Esophagus (tissue), 2 donors: ENCODE data around the gene PSMG4. TPM values are rescaled to one million over a fixed set of nuclear protein-coding genes. Genes with fewer than 3 reads are reported as not detected.

Source experiments
- H3K27ac ChIP-seq, 2 donors: one replicate each; pipeline ENCODE4 v1.5.1; 2013; ENCODE audit warnings: low read depth in 2 of 2, mild to moderate bottlenecking in 2 of 2, inconsistent platforms in 1 of 2, low read length in 1 of 2, moderate library complexity in 1 of 2
- H3K27me3 ChIP-seq, 2 donors: one replicate each; pipeline ENCODE4 v1.6.1; 2013; ENCODE audit warnings: low read length in 2 of 2, control low read depth in 1 of 2, mild to moderate bottlenecking in 1 of 2; ENCODE audit not compliant: insufficient read depth in 2 of 2, control insufficient read depth in 1 of 2
- H3K36me3 ChIP-seq, 2 donors: one replicate each; pipeline ENCODE4 v1.6.1; 2013; ENCODE audit warnings: low read length in 1 of 2; ENCODE audit not compliant: control insufficient read depth in 2 of 2, insufficient read depth in 2 of 2
- H3K4me1 ChIP-seq, 2 donors: one replicate each; pipeline ENCODE4 v1.6.1; 2013; ENCODE audit warnings: low read length in 1 of 2; ENCODE audit not compliant: control insufficient read depth in 2 of 2, insufficient read depth in 2 of 2
- H3K4me3 ChIP-seq, 2 donors: one replicate each; pipeline ENCODE4 v1.5.1; 2013; ENCODE audit warnings: low read length in 2 of 2, mild to moderate bottlenecking in 2 of 2, low read depth in 1 of 2, moderate library complexity in 1 of 2
- H3K9me3 ChIP-seq, 2 donors: one replicate each; pipeline ENCODE4 v1.6.1; 2013; ENCODE audit warnings: mild to moderate bottlenecking in 2 of 2, low read depth in 1 of 2, low read length in 1 of 2, moderate library complexity in 1 of 2; ENCODE audit not compliant: control insufficient read depth in 2 of 2, insufficient read depth in 1 of 2
- WGBS, 2 donors: extraction: QIAGEN DNeasy Blood & Tissue Kit; methylation state at CpG; one replicate each; pipeline ENCODE4 v1.1.7; 2013; 5-methylcytosine and 5-hydroxymethylcytosine counted together
- polyA plus RNA-seq, 2 donors: library from polyadenylated mRNA; stranded (reverse); fragments of 200-250 nt; gene quantifications; one replicate each; pipeline ENCODE4 v1.2.3, GENCODE V29; 2013
- donor health status: healthy with polysubstance abuse.
- donor health status: Bipolar disorder and iron deficiency.

PSMG4 gene
- polyA plus RNA-seq, 2 donors, result 31.6 to 33.3 TPM

DNA sequence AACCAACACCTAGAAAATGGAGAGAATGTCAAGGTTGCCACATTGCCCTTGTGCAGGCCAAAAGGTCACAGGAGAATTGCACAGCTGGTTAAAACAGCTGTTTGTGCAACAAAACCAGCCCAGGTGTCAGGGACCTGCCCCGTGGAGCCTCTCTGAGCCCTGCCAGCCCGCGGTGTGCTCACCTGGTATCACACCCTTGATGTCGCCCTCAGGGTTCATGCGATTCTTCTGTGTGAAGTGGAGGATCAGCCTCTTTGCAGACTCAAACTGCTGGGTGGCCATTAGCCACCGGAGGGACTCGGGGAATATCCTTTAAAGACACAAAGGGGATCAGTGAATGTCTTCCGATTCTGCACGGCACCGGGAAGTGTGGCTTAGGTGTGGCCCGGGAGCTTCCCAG, 39.2 kb downstream of the PSMG4 start:
- Histone ChIP-seq H3K36me3 (peaks cover 0 to 23% of the 10 kb centered on the region in 2 donors), H3K4me3 (no peak overlapping the region), H3K27me3 (no peaks in the 10 kb centered on the region), H3K27ac (no peak overlapping the region), H3K4me1 (no peaks in the 10 kb centered on the region), H3K9me3 (no peaks in the 10 kb centered on the region)
- WGBS, 2 donors, result 77 to 78% methylated on average over 11 of the region's 11 CpGs

DNA sequence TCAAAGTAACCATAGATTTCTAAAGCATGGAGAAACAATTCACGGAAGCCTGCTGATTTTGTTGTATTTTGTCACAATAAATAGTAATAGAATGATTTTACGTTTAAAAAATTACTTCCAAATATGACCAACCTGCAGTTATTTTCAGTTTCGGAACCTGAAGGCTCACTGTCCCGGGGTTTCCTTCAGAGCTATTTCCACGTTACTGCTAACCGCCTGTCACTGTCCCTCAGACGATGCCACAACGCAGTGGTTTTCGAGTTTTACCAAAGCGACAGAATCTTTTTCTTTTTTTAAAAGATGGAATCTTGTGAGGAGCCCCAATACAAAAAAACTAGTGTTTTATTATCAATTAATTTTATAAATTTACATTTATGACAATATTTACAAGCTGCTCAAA, 40.5 kb downstream of the PSMG4 start:
- 93 to 96% methylated on average over 10 of the region's 10 CpGs for WGBS, 2 donors
- Histone ChIP-seq H3K27ac (no peak overlapping the region), H3K9me3 (no peaks in the 10 kb centered on the region), H3K4me1 (no peaks in the 10 kb centered on the region), H3K4me3 (no peak overlapping the region), H3K27me3 (no peaks in the 10 kb centered on the region), H3K36me3 (peaks cover 0 to 21% of the 10 kb centered on the region in 2 donors)

DNA sequence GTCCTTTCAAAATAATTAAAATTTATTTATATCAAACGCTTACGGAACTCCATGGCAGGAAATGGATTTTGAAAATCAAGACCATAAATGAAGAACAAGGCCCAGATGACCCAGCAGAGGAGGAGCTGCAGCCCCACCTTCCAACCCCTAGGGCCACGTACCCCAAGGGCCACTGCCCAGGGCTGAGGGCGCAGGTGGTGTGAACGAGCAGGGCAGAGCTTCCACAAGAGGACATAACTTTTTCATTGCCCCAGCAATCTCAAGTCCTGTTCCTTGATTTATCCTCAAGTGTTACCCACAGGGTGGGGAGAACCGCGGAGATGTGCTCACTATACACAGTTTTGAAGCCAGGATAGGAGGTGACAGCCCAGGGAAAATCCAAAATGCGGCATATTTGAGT, 42.8 kb downstream of the PSMG4 start:
- no peaks in the 10 kb centered on the region for H3K9me3 ChIP-seq
- peaks cover 0 to 18% of the 10 kb centered on the region in 2 donors for H3K36me3 ChIP-seq
- no peak overlapping the region for H3K27ac ChIP-seq
- H3K27me3 ChIP-seq, result no peaks in the 10 kb centered on the region
- WGBS, 2 donors, result 96 to 97% methylated on average over 8 of the region's 8 CpGs
- no peak overlapping the region for H3K4me3 ChIP-seq
- no peaks in the 10 kb centered on the region for H3K4me1 ChIP-seq

DNA sequence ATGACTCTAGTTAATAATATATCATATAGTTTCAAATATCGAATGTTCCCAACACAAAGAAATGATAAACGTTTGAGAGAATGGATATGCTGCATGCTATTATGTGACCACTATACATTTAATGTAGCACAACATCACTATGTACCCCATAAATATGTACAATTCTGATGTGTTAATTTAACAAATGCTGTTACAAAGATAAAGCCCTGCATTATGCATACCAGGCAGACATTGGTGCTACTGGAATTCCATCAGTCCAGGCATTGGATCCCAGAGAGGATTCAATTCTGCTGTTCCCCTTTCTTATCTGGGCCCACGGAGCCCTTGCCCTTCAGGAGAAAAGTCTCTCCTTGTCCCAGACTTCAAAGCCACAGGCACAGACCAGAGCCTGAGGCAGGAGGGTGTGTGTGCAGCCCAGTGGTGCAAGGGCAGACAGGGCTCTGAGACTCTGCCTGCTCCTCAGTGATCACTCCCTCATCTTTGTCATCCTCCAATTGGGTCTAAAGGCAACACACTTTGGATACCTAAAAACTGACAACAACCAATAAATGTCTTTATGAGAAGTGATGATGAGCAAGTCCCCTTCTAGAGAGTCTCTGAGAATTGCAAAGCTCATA, 45.2 kb downstream of the PSMG4 start:
- no peak overlapping the region for H3K4me3 ChIP-seq
- WGBS, 2 donors, result 86 to 92% methylated on average over 3 of the region's 3 CpGs
- H3K36me3 ChIP-seq, result peaks cover 0 to 11% of the 10 kb centered on the region in 2 donors
- no peaks in the 10 kb centered on the region for H3K9me3 ChIP-seq
- no peaks in the 10 kb centered on the region for H3K4me1 ChIP-seq
- H3K27ac ChIP-seq, result no peak overlapping the region
- no peaks in the 10 kb centered on the region for H3K27me3 ChIP-seq

DNA sequence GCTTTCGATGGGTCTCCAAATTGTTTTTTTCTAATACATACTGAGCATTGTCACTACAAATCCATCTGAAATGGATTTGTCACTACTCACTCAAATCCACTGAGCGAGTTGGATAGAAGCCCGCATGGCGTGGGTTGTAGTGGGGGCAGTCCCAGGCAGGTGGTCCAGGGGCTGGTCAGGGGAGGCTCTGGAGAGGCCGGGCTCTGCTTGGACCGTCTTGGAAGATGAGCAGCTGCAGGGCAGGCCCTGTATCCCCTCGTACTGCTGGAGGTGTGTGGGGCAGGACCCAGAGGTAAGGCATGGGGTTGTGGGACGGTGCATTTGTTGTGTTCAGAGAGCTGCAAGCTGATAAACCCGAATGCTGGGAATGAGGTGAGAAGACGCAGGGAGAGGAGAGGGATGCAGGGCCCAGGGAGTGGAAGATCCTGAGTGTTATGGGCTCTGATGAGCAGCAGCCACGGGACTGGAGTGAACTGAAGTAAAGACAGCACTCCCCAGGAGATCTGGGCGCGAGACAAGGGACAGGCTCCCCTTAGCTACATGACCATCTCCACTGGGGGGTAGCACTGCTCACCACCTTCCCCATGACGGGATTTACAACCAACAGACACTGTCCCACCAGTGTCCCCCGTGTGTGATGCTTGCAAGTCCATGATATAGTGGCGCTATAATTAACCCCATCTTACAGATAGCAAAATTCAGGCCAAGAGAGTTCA, 45.9 kb downstream of the PSMG4 start:
- Histone ChIP-seq H3K9me3 (no peaks in the 10 kb centered on the region), H3K27me3 (no peaks in the 10 kb centered on the region), H3K4me3 (no peak overlapping the region), H3K4me1 (no peaks in the 10 kb centered on the region), H3K27ac (no peak overlapping the region), H3K36me3 (peaks cover 0 to 14% of the 10 kb centered on the region in 2 donors)
- WGBS, 2 donors, result 92 to 93% methylated on average over 16 of the region's 16 CpGs

DNA sequence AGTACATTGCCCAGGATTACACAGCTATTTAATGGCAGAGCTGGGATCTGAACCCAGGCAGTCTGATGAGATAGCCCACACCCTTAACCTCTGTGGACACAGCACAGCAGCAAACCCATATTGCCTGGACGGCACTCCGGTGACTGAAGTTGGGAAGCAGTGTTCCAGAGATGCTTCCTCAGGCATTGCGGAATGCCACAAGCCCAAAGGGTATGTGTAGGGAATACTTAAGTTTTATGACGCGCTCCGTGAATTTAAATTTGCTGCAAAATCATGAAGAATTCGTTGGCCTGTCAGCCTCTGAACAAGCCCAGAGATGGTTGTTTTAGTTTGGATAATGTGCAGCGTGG, 46.4 kb downstream of the PSMG4 start:
- Histone ChIP-seq H3K27ac (no peak overlapping the region), H3K4me3 (no peak overlapping the region), H3K9me3 (no peaks in the 10 kb centered on the region), H3K27me3 (no peaks in the 10 kb centered on the region), H3K36me3 (peaks cover 0 to 15% of the 10 kb centered on the region in 2 donors), H3K4me1 (peaks cover 0 to 2% of the 10 kb centered on the region in 2 donors)
- 88 to 94% methylated on average over 8 of the region's 8 CpGs for WGBS, 2 donors

DNA sequence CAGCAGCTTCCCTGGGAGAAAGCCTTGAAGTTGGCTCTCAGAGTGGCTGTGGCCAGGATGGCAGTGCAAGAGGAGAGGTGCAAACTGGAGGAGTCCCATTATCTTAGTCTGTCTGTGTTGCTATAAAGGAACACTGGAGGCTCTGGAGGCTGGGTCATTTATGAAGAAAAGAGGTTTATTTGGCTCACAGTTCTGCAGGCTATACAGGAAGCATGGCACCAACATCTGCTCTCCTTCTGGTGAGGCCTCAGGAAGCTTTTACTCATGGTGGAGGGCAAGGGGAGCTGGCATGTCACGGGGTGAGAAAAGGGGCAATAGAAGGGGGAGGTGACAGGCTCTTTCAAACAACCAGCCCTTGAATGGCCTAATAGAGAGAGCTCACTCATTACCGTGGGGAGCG, 47.1 kb downstream of the PSMG4 start:
- Histone ChIP-seq H3K4me1 (peaks cover 0 to 2% of the 10 kb centered on the region in 2 donors), H3K4me3 (no peak overlapping the region), H3K9me3 (no peaks in the 10 kb centered on the region), H3K27ac (no peak overlapping the region), H3K27me3 (no peaks in the 10 kb centered on the region), H3K36me3 (peaks cover 0 to 15% of the 10 kb centered on the region in 2 donors)
- WGBS, 2 donors, result 95% methylated on average over 3 of the region's 3 CpGs

DNA sequence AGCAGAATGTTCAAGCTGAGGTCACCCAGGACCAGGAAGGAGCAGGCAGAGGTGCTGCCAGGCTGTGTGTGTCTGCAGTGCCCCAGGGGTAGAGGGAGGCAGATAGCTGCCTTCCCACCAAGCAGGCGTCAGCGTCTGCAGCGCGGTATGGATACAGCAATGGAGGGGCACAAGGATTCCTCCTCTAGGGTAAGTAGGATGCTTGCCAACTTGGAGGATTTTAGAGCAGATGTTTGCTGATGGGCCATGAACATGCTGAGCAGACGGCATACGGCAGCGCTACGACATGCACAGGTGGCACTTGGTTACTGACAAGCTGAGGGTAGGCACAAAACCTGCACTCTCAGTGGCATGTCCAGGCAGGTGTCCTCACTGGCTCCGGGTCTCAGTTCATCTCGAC, 48.1 kb downstream of the PSMG4 start:
- Histone ChIP-seq H3K9me3 (no peaks in the 10 kb centered on the region), H3K4me1 (peaks cover 0 to 2% of the 10 kb centered on the region in 2 donors), H3K27ac (no peak overlapping the region), H3K27me3 (no peaks in the 10 kb centered on the region), H3K36me3 (peaks cover 0 to 15% of the 10 kb centered on the region in 2 donors), H3K4me3 (no peak overlapping the region)
- 79 to 93% methylated on average over 10 of the region's 10 CpGs for WGBS, 2 donors

DNA sequence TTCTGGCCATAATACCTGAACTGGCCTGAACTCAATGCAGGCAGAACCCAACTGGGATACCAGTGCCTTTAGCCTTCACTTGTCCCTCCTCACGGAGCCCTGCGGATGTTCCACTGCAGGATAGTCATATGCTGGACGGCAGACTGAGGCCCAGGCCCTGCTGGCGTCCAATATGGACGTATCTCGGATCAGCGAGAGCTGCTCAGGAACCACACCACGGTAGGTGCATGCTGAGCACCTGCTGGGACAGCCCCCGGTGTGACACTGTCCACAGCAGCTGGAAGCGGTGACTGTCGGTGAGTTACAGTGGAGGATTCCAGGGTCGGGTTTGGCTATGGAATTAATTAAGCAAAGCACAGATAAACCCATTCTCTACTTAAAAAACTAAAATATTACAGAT, 48.7 kb downstream of the PSMG4 start:
- Histone ChIP-seq H3K4me3 (no peak overlapping the region), H3K27me3 (no peaks in the 10 kb centered on the region), H3K4me1 (peaks cover 0 to 2% of the 10 kb centered on the region in 2 donors), H3K36me3 (peaks cover 0 to 16% of the 10 kb centered on the region in 2 donors), H3K27ac (no peak overlapping the region), H3K9me3 (no peaks in the 10 kb centered on the region)
- 91 to 96% methylated on average over 12 of the region's 12 CpGs for WGBS, 2 donors

DNA sequence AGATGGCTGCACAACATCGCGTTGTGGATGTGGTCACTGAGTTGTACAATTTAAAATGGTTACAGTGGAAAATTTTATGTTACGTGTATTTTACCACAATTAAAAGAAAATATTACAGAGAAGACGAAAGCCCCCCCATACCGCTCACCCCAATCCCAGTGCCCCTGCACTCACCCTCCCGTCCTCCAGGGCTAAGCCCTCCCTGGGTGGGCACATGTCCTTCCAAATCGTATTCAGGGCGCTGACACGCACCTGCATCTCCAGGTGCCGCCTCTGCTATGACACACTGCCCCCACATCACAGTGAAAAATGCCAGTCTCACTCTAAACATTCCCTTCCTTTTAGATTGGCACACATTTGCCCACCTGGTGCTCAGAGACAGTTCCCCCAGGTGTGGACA, 49.4 kb downstream of the PSMG4 start:
- Histone ChIP-seq H3K9me3 (no peaks in the 10 kb centered on the region), H3K27me3 (no peaks in the 10 kb centered on the region), H3K27ac (no peak overlapping the region), H3K4me1 (peaks cover 0 to 2% of the 10 kb centered on the region in 2 donors), H3K4me3 (no peak overlapping the region), H3K36me3 (peaks cover 0 to 20% of the 10 kb centered on the region in 2 donors)
- 90 to 96% methylated on average over 10 of the region's 10 CpGs for WGBS, 2 donors
